Nephron (organoid): ENCODE data around the gene TMEM258.
A peak's percentile ranks its signal among the peaks of the same experiment; 100 is the strongest.

Experiments
- H3K27ac Mint-ChIP-seq, 3 experiments: 2 replicates each; pipeline ENCODE4 v1.8.0; 2020; ENCODE audit warnings: mixed read lengths in 3 of 3, mild to moderate bottlenecking in 2 of 3, moderate library complexity in 1 of 3
- H3K27me3 Mint-ChIP-seq: 2 replicates; pipeline ENCODE4 v1.8.0; 2021; ENCODE audit warnings: low read depth, mild to moderate bottlenecking, moderate library complexity, mixed read lengths
- H3K36me3 Mint-ChIP-seq: 2 replicates; pipeline ENCODE4 v1.8.0; 2020; ENCODE audit warnings: low read depth, mixed read lengths
- H3K4me1 Mint-ChIP-seq: 2 replicates; pipeline ENCODE4 v1.8.0; 2020; ENCODE audit warnings: mixed read lengths
- H3K4me3 Mint-ChIP-seq, 3 experiments: 2 replicates each; pipeline ENCODE4 v1.8.0; 2020; ENCODE audit warnings: mild to moderate bottlenecking in 3 of 3, mixed read lengths in 3 of 3, moderate library complexity in 2 of 3
- H3K9me3 Mint-ChIP-seq: 2 replicates; pipeline ENCODE4 v1.8.0; 2020; ENCODE audit warnings: mixed read lengths
- TF ChIP-seq, protein P1 (sequence below), 3 experiments: fragments of 200-600 bp; sonication (generic); IDR thresholded peaks; one replicate each; pipeline ENCODE4 v1.5.0; 2021; ENCODE audit warnings: antibody characterized with exemption in 3 of 3; ENCODE audit not compliant: unreplicated experiment in 3 of 3

The TMEM258 gene

GRCh38 chr11:61756452-61757212, 35.8 kb downstream of the TMEM258 start:
- TF ChIP-seq, protein P1, sequence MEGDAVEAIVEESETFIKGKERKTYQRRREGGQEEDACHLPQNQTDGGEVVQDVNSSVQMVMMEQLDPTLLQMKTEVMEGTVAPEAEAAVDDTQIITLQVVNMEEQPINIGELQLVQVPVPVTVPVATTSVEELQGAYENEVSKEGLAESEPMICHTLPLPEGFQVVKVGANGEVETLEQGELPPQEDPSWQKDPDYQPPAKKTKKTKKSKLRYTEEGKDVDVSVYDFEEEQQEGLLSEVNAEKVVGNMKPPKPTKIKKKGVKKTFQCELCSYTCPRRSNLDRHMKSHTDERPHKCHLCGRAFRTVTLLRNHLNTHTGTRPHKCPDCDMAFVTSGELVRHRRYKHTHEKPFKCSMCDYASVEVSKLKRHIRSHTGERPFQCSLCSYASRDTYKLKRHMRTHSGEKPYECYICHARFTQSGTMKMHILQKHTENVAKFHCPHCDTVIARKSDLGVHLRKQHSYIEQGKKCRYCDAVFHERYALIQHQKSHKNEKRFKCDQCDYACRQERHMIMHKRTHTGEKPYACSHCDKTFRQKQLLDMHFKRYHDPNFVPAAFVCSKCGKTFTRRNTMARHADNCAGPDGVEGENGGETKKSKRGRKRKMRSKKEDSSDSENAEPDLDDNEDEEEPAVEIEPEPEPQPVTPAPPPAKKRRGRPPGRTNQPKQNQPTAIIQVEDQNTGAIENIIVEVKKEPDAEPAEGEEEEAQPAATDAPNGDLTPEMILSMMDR (IDR thresholded peaks at IDR 0.05; ENCODE audit: unreplicated experiment in 3 of 3) = no peak
- Mint-ChIP-seq H3K36me3 (no peaks in the 10 kb centered on the region), H3K27me3 (peaks cover 19% of the 10 kb centered on the region), H3K4me3 (no peak overlapping the region), H3K27ac (peak overlapping the region; percentile 55 to 89 (median 65)), H3K4me1 (peaks cover 19% of the 10 kb centered on the region), H3K9me3 (no peaks in the 10 kb centered on the region)

DNA sequence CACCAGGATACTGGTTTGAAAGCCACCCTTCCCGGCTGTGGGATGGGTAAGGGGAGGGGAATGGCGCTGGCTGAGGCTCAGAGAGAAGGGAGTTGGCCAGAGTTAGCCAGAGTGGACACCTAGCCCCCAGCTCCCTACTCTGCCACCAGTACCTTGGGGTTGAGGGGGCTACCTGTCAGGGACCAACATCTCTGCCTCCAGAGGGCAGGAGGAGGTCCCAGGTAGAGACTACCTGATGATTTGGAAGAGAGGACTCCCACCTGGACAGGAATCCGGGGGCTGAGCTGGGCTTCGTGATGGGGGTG, 36.3 kb downstream of the TMEM258 start:
- no peaks in the 10 kb centered on the region for H3K9me3 Mint-ChIP-seq
- peaks cover 21% of the 10 kb centered on the region for H3K4me1 Mint-ChIP-seq
- H3K27ac Mint-ChIP-seq = peak overlapping the region; percentile 55 to 89 (median 65)
- H3K4me3 Mint-ChIP-seq = no peak overlapping the region
- TF ChIP-seq, protein P1 (IDR thresholded peaks at IDR 0.05; ENCODE audit: unreplicated experiment in 3 of 3) = no peak
- peaks cover 19% of the 10 kb centered on the region for H3K27me3 Mint-ChIP-seq
- H3K36me3 Mint-ChIP-seq = no peaks in the 10 kb centered on the region

DNA sequence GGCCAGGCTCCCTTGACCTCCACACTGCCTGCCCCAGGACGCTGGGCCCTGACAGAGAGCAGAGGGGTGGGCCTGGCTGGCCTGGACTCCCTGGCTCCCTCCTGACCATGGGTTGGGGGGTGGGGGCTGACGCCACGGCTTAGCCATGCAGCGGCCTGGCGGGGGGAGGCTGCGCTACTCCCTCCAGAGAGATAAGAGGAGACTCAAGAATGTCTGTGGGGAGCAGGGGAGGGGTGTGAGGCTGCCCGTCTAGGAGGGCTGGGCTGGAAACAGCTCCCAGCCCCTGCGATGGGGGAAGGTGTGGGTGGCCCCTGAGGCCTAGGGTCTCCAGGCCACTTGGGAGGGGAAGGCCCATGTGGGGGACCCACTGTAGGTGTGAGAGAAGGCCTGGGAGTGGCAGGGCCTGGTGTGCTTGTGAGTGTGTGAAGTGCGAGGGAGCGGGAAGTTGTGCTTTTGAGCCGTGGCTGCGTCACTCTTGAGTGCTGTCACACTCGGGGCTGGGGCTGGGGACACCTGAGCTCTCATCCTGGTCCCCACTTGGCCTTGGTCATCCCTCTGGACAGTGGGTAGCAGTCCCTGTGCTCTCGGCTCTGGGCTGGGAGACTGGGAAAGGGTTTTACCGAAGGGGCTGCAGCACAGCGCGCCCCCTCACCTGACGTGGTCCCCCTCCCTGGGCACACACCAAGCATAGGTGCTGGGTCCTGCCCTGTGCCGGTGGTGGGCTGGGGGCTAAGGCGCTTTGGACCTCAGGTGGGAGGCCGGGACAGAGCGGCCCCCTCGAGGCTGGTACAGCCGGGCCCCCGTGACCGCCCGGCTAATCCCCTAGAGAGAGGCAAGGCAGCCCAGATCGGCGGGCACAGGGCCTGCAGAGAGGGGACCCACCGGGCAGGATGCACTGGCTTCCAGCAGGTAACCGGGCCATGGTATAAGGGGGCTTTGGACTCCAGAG, 37.6 kb downstream of the TMEM258 start:
- peak overlapping the region; percentile 90 to 92 (median 90) for H3K4me3 Mint-ChIP-seq
- H3K9me3 Mint-ChIP-seq = no peaks in the 10 kb centered on the region
- H3K36me3 Mint-ChIP-seq = no peaks in the 10 kb centered on the region
- TF ChIP-seq, protein P1 (IDR thresholded peaks at IDR 0.05; ENCODE audit: unreplicated experiment in 3 of 3) = no peak
- H3K27ac Mint-ChIP-seq = peak overlapping the region; percentile 35 to 87 (median 59)
- peaks cover 27% of the 10 kb centered on the region for H3K4me1 Mint-ChIP-seq
- peaks cover 22% of the 10 kb centered on the region for H3K27me3 Mint-ChIP-seq

- no peaks in the 10 kb centered on the region for H3K36me3 Mint-ChIP-seq
- no peaks in the 10 kb centered on the region for H3K9me3 Mint-ChIP-seq
- TF ChIP-seq, protein P1 (IDR thresholded peaks at IDR 0.05; ENCODE audit: unreplicated experiment in 3 of 3) = no peak
- peak overlapping the region; percentile 90 to 92 (median 90) for H3K4me3 Mint-ChIP-seq
- peak overlapping the region in 2 of 3 experiments; percentile 59 to 77 for H3K27ac Mint-ChIP-seq
- H3K27me3 Mint-ChIP-seq = peaks cover 30% of the 10 kb centered on the region
- H3K4me1 Mint-ChIP-seq = peaks cover 37% of the 10 kb centered on the region
These were observed 38.7 kb downstream of the TMEM258 start for GRCh38 chr11:61753672-61754071.

DNA sequence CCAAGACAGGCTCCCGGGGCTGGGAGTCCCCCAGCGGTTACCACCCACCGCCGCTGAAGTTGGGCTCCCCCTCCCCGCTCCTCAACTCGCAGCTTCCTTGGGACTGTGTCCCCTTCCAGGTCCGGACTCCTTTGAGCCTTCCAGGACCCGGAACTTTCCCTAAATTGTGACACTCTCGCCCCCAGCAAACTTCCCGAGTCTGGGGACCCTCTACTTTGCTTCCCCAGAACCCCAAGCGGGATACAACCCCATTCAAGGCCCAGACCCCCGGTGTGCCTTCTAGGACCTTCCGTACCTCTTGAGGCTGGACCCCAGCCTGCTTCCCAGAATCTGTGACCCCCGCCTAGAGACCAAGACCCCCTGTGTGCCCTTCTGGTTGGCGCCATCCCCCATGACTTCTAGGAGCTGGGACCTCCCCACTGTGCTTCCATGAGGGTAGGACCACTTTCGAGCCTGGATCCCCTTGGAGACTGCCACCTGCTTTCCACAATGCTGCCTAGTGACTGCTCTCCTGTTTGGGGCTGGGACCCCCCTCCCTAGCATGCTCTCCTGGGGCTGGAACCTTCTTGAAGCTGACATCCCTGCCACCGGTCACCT, 39.4 kb downstream of the TMEM258 start:
- H3K4me1 Mint-ChIP-seq = peaks cover 37% of the 10 kb centered on the region
- no peaks in the 10 kb centered on the region for H3K36me3 Mint-ChIP-seq
- H3K9me3 Mint-ChIP-seq = no peaks in the 10 kb centered on the region
- H3K27ac Mint-ChIP-seq = peak overlapping the region; percentile 54 to 77 (median 59)
- H3K4me3 Mint-ChIP-seq = peak overlapping the region; percentile 90 to 92 (median 90)
- peaks cover 30% of the 10 kb centered on the region for H3K27me3 Mint-ChIP-seq
- TF ChIP-seq, protein P1 (IDR thresholded peaks at IDR 0.05; ENCODE audit: unreplicated experiment in 3 of 3) = no peak
